Endothelial cell of umbilical vein (primary cell): Measurements from ENCODE around the gene FYCO1. TPM values are rescaled to one million over a fixed set of nuclear protein-coding genes. Genes with fewer than 3 reads are reported as not detected.

Experiments used
- BruUV-seq: library from RNA; stranded (reverse); fragments of 400-500 nt; replicated peaks from 2 replicates; lab custom pipeline; 2021; lab: Mats Ljungman, UMichigan
- CTCF ChIA-PET: fragments of 300-600, 350-600 bp; sonication (Branson Sonifier 250); formaldehyde crosslinking; loops from one replicate; lab custom pipeline; 2021; ENCODE audit warnings: antibody characterized with exemption, inconsistent platforms; lab: Charles Lee
- POLR2A ChIA-PET: fragments of 300-600, 350-600 bp; sonication (Branson Sonifier 250); formaldehyde crosslinking; loops from one replicate; lab custom pipeline; 2021; ENCODE audit warnings: antibody characterized with exemption, inconsistent platforms; lab: Charles Lee
- DNase-seq: peaks from one replicate; pipeline ENCODE4 v3.0.0-alpha.2; 2011; ENCODE audit warnings: low read depth, low spot score
- FAIRE-seq: peaks from 2 replicates; lab custom pipeline; 2011; peaks lifted over from hg19 to GRCh38; lab: Jason Lieb, UNC
- H2AFZ ChIP-seq: 2 replicates; pipeline ENCODE4 v1.6.0; 2012; ENCODE audit warnings: low read depth, low read length, control low read depth, inconsistent platforms
- H3K27ac ChIP-seq: 2 replicates; pipeline ENCODE4 v1.5.1; 2011; ENCODE audit warnings: low read depth, mild to moderate bottlenecking, control low read depth, low read length, moderate library complexity; ENCODE audit not compliant: insufficient read depth
- H3K27me3 ChIP-seq, 2 experiments: 2 replicates each; pipeline versions ENCODE4 v1.6.0 to v1.6.1; 2011; ENCODE audit warnings: low read length in 2 of 2, mixed read lengths in 1 of 2; ENCODE audit not compliant: control insufficient read depth in 2 of 2, insufficient read depth in 2 of 2
- H3K36me3 ChIP-seq, 2 experiments: 2 replicates in 1 of 2; 3 replicates in 1 of 2; pipeline ENCODE4 v1.5.1; 2011; ENCODE audit warnings: low read length in 2 of 2, mild to moderate bottlenecking in 1 of 2, moderate library complexity in 1 of 2; ENCODE audit not compliant: control insufficient read depth in 2 of 2, insufficient read depth in 2 of 2; ENCODE audit errors: extremely low read depth in 1 of 2
- H3K4me1 ChIP-seq: 3 replicates; pipeline ENCODE4 v1.5.1; 2011; ENCODE audit warnings: mild to moderate bottlenecking, low read length; ENCODE audit not compliant: control insufficient read depth, insufficient read depth; ENCODE audit errors: extremely low read depth
- H3K4me2 ChIP-seq: 2 replicates; pipeline ENCODE4 v1.6.1; 2011; ENCODE audit warnings: low read length, control low read depth, mixed read lengths; ENCODE audit not compliant: insufficient read depth
- H3K4me3 ChIP-seq, 3 experiments: fragments of 200-600 bp in 1 of 3; sonication (generic), shearing (Covaris generic) in 1 of 3; replicated peaks in 1 of 3; 2 replicates each; pipeline ENCODE4 v1.5.1; 2011 to 2016; ENCODE audit warnings: control low read depth in 3 of 3, low read length in 3 of 3, mild to moderate bottlenecking in 2 of 3, inconsistent platforms in 1 of 3, low read depth in 1 of 3, moderate library complexity in 1 of 3; ENCODE audit not compliant: insufficient read depth in 1 of 3
- H3K79me2 ChIP-seq: 2 replicates; pipeline ENCODE4 v1.6.0; 2012; ENCODE audit warnings: low read length, inconsistent platforms; ENCODE audit not compliant: control insufficient read depth, insufficient read depth
- H3K9ac ChIP-seq: replicated peaks from 2 replicates; pipeline ENCODE3; 2011; ENCODE audit warnings: low read length, control low read depth; ENCODE audit not compliant: insufficient read depth; ENCODE audit errors: extremely low read depth
- H3K9me1 ChIP-seq: replicated peaks from 3 replicates; pipeline ENCODE4 v1.6.0; 2011; ENCODE audit warnings: mild to moderate bottlenecking, low read length; ENCODE audit not compliant: control insufficient read depth, insufficient read depth; ENCODE audit errors: extremely low read depth
- H3K9me3 ChIP-seq: replicated peaks from 2 replicates; pipeline ENCODE4 v1.5.1; 2012; ENCODE audit warnings: low read length, inconsistent platforms; ENCODE audit not compliant: control insufficient read depth, insufficient read depth
- H4K20me1 ChIP-seq: replicated peaks from 2 replicates; pipeline ENCODE3; 2011; ENCODE audit warnings: mild to moderate bottlenecking, low read length; ENCODE audit not compliant: control insufficient read depth, insufficient read depth; ENCODE audit errors: extremely low read depth
- EZH2 ChIP-seq: IDR thresholded peaks from 2 replicates; pipeline ENCODE4 v1.6.1; 2012; ENCODE audit warnings: borderline replicate concordance, low read depth, mild to moderate bottlenecking, moderate library complexity, low read length, inconsistent platforms; ENCODE audit not compliant: severe bottlenecking
- FOS ChIP-seq: IDR thresholded peaks from 2 replicates; pipeline ENCODE4 v1.6.1; 2011; ENCODE audit warnings: mild to moderate bottlenecking, low read length, moderate library complexity, borderline replicate concordance; ENCODE audit not compliant: insufficient read depth
- GATA2 ChIP-seq: IDR thresholded peaks from 2 replicates; pipeline ENCODE4 v1.7.0; 2011; ENCODE audit warnings: low read depth, mild to moderate bottlenecking, moderate library complexity, mixed read lengths, low read length; ENCODE audit not compliant: insufficient read length, insufficient read depth
- JUN ChIP-seq: IDR thresholded peaks from 2 replicates; pipeline ENCODE4 v1.6.1; 2011; ENCODE audit warnings: borderline replicate concordance, low read depth; ENCODE audit not compliant: insufficient read length, insufficient read depth
- MYC ChIP-seq: IDR thresholded peaks from one replicate; pipeline ENCODE4 v1.6.1; 2011; ENCODE audit warnings: mild to moderate bottlenecking, low read depth, low read length
- POLR2A ChIP-seq: IDR thresholded peaks from 2 replicates; pipeline ENCODE4 v1.6.1; 2012; ENCODE audit warnings: low read depth, mild to moderate bottlenecking, control low read depth, low read length
- POLR2AphosphoS5 ChIP-seq: IDR thresholded peaks from 2 replicates; pipeline ENCODE4 v1.6.1; 2012; ENCODE audit warnings: low read depth, mild to moderate bottlenecking, control low read depth, low read length, moderate library complexity; ENCODE audit not compliant: insufficient read depth
- dilution Hi-C: fragments of 300-500 bp; cut with MboI; formaldehyde crosslinking; loops from one replicate; pipeline ENCODE4 v1.15.0; 2019; ENCODE audit warnings: low sequenced_read_pairs; ENCODE audit not compliant: extremely low pct_ligation_motif_present
- intact Hi-C: fragments of 100-400 bp; cut with micrococcal nuclease; formaldehyde crosslinking; loops from one replicate; pipeline ENCODE4 v1.10.0; 2022
- polyA plus RNA-seq, 4 experiments: library from polyadenylated mRNA; depleted of rRNA in 3 of 4; stranded (reverse) in 3 of 4; unstranded in 1 of 4; fragments of >200 nt; gene quantifications; 2 replicates each; pipeline versions ENCODE4 v1.2.1 to v1.2.3, GENCODE V29; 2011 to 2012; ENCODE audit warnings: missing spikeins in 1 of 4
- total RNA-seq: library from RNA; stranded (reverse); gene quantifications from 2 replicates; pipeline ENCODE4 v1.2.3, GENCODE V29; 2021
- TF ChIP-seq, protein P1 (sequence below): IDR thresholded peaks from 2 replicates; pipeline ENCODE4 v1.6.1; 2011; ENCODE audit not compliant: insufficient read depth, insufficient read length
- TF ChIP-seq, protein P2 (sequence below), 2 donors: IDR thresholded peaks; 1 replicate in 1 of 2; 2 replicates in 1 of 2; pipeline ENCODE4 v1.5.1; 2011; ENCODE audit warnings: low read length in 2 of 2, mild to moderate bottlenecking in 2 of 2, moderate library complexity in 2 of 2, control low read depth in 1 of 2, inconsistent platforms in 1 of 2, low read depth in 1 of 2; ENCODE audit not compliant: insufficient read depth in 1 of 2; ENCODE audit errors: extremely low read depth in 1 of 2

The FYCO1 gene
- total and polyA plus RNA-seq, 2 donors (not counting 3 experiments of a cell fraction or from before 2014, with no cell fraction given), result 13.9 to 20.8 TPM

DNA sequence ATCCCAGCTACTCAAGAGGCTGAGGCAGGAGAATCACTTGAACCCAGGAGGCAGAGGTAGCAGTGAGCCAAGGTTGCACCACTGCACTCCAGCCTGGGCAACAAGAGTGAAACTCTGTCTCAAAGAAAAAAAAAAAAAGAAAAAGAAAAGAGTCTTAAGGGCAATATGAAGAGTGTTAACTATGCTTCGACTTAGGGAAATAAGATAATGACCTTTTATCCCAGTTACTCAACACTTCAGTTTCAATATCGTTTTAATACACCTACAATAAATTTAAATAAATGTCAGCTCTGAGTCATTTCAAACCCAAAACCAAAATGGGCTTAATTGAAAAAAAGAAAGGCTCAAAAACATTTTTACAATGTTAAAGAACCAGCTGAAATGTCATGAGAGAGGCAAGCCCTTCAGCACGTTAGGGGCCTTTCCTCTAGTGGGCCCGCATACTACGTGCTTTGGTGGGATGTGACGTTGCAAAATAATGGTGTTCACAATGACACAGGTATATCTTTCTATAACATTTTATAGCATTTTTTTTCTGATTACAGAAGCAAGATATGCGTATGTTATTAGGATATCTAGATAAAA is 15.3 kb downstream of the FYCO1 start:
- no peak for DNase-seq
- Histone ChIP-seq H3K27ac (no peak overlapping the region), H4K20me1 (no peaks in the 10 kb centered on the region), H3K36me3 (peaks cover 20 to 22% of the 10 kb centered on the region in 2 experiments), H3K4me2 (no peak overlapping the region), H3K27me3 (no peaks in the 10 kb centered on the region), H3K9me1 (no peaks in the 10 kb centered on the region), H3K79me2 (peaks cover under 1% of the 10 kb centered on the region), H3K4me3 (no peak overlapping the region), H3K9ac (no peak overlapping the region), H2AFZ (no peak overlapping the region), H3K9me3 (no peaks in the 10 kb centered on the region), H3K4me1 (no peaks in the 10 kb centered on the region)
- intact Hi-C loops, result no loop called here
- dilution Hi-C loops, result no loop called here
- ChIA-PET POLR2A (no interaction called here), CTCF (interaction anchor here (0.8 kb wide), 1 partner anchor 296 kb away, joined by 3 read pairs; no protein-coding TSS in a partner anchor)
- no TSS peak for BruUV-seq
- TF ChIP-seq JUN, result no peak
- no peak for TF ChIP-seq POLR2A
- TF ChIP-seq MYC, result no peak
- no peak for TF ChIP-seq FOS
- no peak for TF ChIP-seq POLR2AphosphoS5
- TF ChIP-seq EZH2, result no peak
- TF ChIP-seq, protein P1, sequence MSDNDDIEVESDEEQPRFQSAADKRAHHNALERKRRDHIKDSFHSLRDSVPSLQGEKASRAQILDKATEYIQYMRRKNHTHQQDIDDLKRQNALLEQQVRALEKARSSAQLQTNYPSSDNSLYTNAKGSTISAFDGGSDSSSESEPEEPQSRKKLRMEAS, result no peak
- no peak for TF ChIP-seq GATA2
- TF ChIP-seq, protein P2, sequence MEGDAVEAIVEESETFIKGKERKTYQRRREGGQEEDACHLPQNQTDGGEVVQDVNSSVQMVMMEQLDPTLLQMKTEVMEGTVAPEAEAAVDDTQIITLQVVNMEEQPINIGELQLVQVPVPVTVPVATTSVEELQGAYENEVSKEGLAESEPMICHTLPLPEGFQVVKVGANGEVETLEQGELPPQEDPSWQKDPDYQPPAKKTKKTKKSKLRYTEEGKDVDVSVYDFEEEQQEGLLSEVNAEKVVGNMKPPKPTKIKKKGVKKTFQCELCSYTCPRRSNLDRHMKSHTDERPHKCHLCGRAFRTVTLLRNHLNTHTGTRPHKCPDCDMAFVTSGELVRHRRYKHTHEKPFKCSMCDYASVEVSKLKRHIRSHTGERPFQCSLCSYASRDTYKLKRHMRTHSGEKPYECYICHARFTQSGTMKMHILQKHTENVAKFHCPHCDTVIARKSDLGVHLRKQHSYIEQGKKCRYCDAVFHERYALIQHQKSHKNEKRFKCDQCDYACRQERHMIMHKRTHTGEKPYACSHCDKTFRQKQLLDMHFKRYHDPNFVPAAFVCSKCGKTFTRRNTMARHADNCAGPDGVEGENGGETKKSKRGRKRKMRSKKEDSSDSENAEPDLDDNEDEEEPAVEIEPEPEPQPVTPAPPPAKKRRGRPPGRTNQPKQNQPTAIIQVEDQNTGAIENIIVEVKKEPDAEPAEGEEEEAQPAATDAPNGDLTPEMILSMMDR (IDR thresholded peaks at IDR 0.05; ENCODE audit: extremely low read depth in 1 of 2, insufficient read depth in 1 of 2, low read depth in 1 of 2, low read length in 2 of 2), result no peak
- FAIRE-seq, result no peak
